Measurements from ENCODE around the gene CMTM5.

Gene CMTM5

GRCh38 chr14:23376482-23377197 is at the start of gene CMTM5:
Gene CMTM5, plus strand, starts transcription at chr14:23377046. Its CDS starts 206 bp downstream, at chr14:23377252.
- TF ChIP-seq CTCF (conservative IDR thresholded peaks at IDR 0.05; ENCODE audit: low read depth, low read length): no peak
- no peak within 1 kb of the TSS for H3K4me3 ChIP-seq (ENCODE audit: low read depth, low read length)

GRCh38 chr14:23327947-23328744 is 48.7 kb upstream of the CMTM5 start:
- peak; percentile 88 for DNase-seq (ENCODE audit: low read depth)
- TF ChIP-seq CTCF (conservative IDR thresholded peaks at IDR 0.05; ENCODE audit: low read depth, low read length): peak; percentile 88
- H3K4me3 ChIP-seq (ENCODE audit: low read depth, low read length): no peak overlapping the region

More at GRCh38 chr14:23376482-23377197, at the start of gene CMTM5:
- DNase-seq (ENCODE audit: low read depth): no peak

GRCh38 chr14:23335623-23336022 is 41.2 kb upstream of the CMTM5 start:
- TF ChIP-seq CTCF (conservative IDR thresholded peaks at IDR 0.05; ENCODE audit: low read depth, low read length): no peak
- DNase-seq (ENCODE audit: low read depth): no peak
- H3K4me3 ChIP-seq (ENCODE audit: low read depth, low read length): no peak overlapping the region

- no peak overlapping the region for H3K4me3 ChIP-seq (ENCODE audit: low read depth, low read length)
- DNase-seq (ENCODE audit: low read depth): no peak
- TF ChIP-seq CTCF (conservative IDR thresholded peaks at IDR 0.05; ENCODE audit: low read depth, low read length): no peak
Measured at GRCh38 chr14:23339506-23340268, 37.2 kb upstream of the CMTM5 start.

GRCh38 chr14:23344481-23344880 is 32.4 kb upstream of the CMTM5 start:
- peak; percentile 41 for TF ChIP-seq CTCF (conservative IDR thresholded peaks at IDR 0.05; ENCODE audit: low read depth, low read length)
- H3K4me3 ChIP-seq (ENCODE audit: low read depth, low read length): no peak overlapping the region
- no peak for DNase-seq (ENCODE audit: low read depth)

GRCh38 chr14:23345987-23346692 is 30.7 kb upstream of the CMTM5 start:
- DNase-seq (ENCODE audit: low read depth): no peak
- H3K4me3 ChIP-seq (ENCODE audit: low read depth, low read length): no peak overlapping the region
- TF ChIP-seq CTCF (conservative IDR thresholded peaks at IDR 0.05; ENCODE audit: low read depth, low read length): no peak

All from choroid plexus epithelial cell (primary cell).